Fibroblast of villous mesenchyme (primary cell): ENCODE results near the gene FAIM2. TPM values are rescaled to one million over a fixed set of nuclear protein-coding genes. Genes with fewer than 3 reads are reported as not detected.
A peak's percentile ranks its signal among the peaks of the same experiment; 100 is the strongest.

Source experiments
- DNase-seq: peaks from one replicate; pipeline ENCODE4 v3.0.0-alpha.2; 2010; ENCODE audit warnings: low read depth
- H3K4me3 ChIP-seq: 2 replicates; pipeline ENCODE4 v1.5.1; 2011; ENCODE audit warnings: low read depth, mild to moderate bottlenecking, low read length
- total RNA-seq: library from RNA; depleted of rRNA; stranded (reverse); fragments of >200 nt; gene quantifications from 2 replicates; pipeline ENCODE4 v1.2.3, GENCODE V29; 2012
- TF ChIP-seq, protein P1 (sequence below): IDR thresholded peaks from 2 replicates; pipeline ENCODE4 v1.5.1; 2012; ENCODE audit warnings: low read depth, mild to moderate bottlenecking, low read length; ENCODE audit not compliant: insufficient read depth

The FAIM2 gene
- total RNA-seq, 1 donor, result 3.0 TPM

GRCh38 chr12:49932023-49932422 lies 28.3 kb upstream of the FAIM2 start:
- DNase-seq, result no peak
- H3K4me3 ChIP-seq, result no peak overlapping the region
- TF ChIP-seq, protein P1, sequence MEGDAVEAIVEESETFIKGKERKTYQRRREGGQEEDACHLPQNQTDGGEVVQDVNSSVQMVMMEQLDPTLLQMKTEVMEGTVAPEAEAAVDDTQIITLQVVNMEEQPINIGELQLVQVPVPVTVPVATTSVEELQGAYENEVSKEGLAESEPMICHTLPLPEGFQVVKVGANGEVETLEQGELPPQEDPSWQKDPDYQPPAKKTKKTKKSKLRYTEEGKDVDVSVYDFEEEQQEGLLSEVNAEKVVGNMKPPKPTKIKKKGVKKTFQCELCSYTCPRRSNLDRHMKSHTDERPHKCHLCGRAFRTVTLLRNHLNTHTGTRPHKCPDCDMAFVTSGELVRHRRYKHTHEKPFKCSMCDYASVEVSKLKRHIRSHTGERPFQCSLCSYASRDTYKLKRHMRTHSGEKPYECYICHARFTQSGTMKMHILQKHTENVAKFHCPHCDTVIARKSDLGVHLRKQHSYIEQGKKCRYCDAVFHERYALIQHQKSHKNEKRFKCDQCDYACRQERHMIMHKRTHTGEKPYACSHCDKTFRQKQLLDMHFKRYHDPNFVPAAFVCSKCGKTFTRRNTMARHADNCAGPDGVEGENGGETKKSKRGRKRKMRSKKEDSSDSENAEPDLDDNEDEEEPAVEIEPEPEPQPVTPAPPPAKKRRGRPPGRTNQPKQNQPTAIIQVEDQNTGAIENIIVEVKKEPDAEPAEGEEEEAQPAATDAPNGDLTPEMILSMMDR, result no peak

DNA sequence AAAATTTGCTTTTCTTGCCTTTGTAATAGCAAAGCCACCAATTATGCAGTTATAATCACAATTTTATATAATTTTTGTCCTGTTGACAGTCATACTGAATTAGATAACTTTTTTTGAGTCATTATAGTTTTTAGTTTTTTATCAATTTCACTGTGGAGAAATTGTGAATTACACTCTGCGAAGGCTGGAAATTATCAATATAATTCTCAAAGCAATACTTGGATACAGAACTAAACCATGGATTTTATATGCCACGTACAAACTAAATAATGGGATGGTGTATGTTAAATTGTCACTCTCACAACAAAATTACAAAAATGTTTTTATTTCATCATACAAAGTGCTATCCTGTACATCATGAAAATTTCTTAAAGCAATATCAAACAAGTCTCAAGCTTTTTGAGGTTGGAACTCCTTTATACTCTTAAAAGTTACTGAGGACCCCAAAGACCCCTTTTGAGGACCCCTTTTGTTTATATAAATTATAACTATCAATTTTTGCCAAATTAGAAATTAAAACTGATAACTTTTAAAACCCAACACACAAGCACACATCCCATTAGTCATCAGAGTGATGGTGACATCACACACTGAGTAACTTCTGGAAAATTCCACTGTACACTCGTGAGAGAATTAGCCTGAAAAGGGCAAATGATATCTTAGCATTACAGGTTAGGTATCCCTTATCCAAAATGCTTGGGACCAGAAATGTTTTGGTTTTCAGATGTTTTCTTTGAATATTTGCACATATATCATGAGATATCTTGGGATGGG lies 27.0 kb upstream of the FAIM2 start:
- DNase-seq, result peak; percentile 82
- TF ChIP-seq, protein P1, result no peak
- no peak overlapping the region for H3K4me3 ChIP-seq

GRCh38 chr12:49929581-49929980 lies 25.9 kb upstream of the FAIM2 start:
- no peak overlapping the region for H3K4me3 ChIP-seq
- no peak for DNase-seq
- TF ChIP-seq, protein P1, result no peak

DNA sequence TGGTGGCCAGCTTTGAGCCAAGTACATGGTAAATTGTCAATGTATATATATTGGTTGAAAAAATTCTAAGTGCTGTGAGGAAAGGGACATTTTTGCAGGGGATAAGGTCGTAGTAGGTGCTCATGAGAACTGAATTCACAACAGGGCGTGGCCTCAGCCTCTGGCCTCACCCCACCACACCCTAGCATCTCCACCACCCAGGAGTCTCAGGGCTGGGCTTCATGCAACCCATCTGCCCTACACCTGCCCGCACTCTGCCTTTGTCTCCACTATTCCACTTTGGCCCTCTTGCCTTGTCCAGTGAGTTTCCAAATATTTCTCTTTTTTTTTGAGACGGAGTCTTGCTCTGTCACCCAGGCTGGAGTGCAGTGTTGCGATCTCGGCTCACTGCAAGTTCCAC lies 24.8 kb upstream of the FAIM2 start:
- DNase-seq, result no peak
- TF ChIP-seq, protein P1, result no peak
- H3K4me3 ChIP-seq, result no peak overlapping the region

GRCh38 chr12:49925433-49926204 lies 21.9 kb upstream of the FAIM2 start:
- DNase-seq, result no peak
- TF ChIP-seq, protein P1, result no peak
- H3K4me3 ChIP-seq, result no peak overlapping the region

DNA sequence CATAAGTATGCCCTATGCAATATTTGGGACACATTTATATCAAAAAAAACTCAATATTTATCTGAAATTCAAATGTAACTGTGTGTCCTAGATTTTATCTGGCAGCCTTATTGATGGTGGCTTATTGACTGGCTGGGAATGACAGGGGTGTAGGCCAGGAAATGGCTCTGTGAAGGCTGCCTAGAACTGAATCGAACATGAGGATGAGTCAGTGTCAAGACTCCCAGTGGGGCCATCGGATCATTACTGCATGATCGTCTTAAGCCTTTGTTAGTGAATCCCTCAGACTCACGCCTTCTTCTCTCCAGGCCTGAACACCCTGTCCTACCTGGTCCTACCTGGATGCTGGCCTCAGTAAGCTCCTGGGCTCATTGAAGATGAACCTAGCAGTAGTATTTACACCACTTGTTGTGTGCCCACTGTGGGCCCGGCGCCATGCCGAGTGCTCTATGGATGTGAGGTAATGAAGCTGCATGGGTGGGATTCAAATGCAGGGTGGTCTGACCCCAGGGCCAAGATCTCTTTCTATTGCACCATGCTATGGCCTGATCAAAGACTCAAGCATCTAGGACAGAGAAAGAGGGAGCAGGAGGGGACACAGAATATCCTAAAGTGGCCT lies 21.0 kb upstream of the FAIM2 start:
- no peak for DNase-seq
- H3K4me3 ChIP-seq, result no peak overlapping the region
- TF ChIP-seq, protein P1, result no peak
